ENCODE measurements around the gene CYBC1. TPM values are rescaled to one million over a fixed set of nuclear protein-coding genes. Genes with fewer than 3 reads are reported as not detected.

The CYBC1 gene
- total and polyA plus RNA-seq, 2 donors (not counting 1 experiment from before 2014, with no cell fraction given): 328 to 569 TPM

GRCh38 chr17:82463925-82464566 is 13.5 kb upstream of the CYBC1 start:
- no peak overlapping the region for H3K4me2 ChIP-seq (replicated peaks; ENCODE audit: low read depth, low read length, poor library complexity, severe bottlenecking)
- H3K4me3 Mint-ChIP-seq: no peak overlapping the region
- no peak overlapping the region for H3K27ac Mint-ChIP-seq
- DNase-seq (no peak), ATAC-seq (ENCODE audit: low read depth) (no peak)
- peaks cover 4 to 71% of the 10 kb centered on the region in 2 experiments for H3K36me3 ChIP-seq (replicated peaks in 1 of 2; ENCODE audit: control extremely low read depth in 1 of 2, control insufficient read depth in 1 of 2, extremely low read depth in 1 of 2, insufficient read depth in 2 of 2, low read length in 1 of 2)
- no peaks in the 10 kb centered on the region for H3K9me3 Mint-ChIP-seq (ENCODE audit: insufficient read depth)
- H3K4me1 Mint-ChIP-seq: peaks cover 6% of the 10 kb centered on the region
- POLR2A ChIA-PET: no interaction called here
- H3K4me3 ChIP-seq (ENCODE audit: control extremely low read depth in 1 of 5, extremely low read depth in 1 of 5, insufficient read depth in 1 of 5, low read depth in 2 of 5, low read length in 4 of 5): no peak overlapping the region
- H3K27me3 ChIP-seq (replicated peaks in 1 of 4; ENCODE audit: control extremely low read depth in 1 of 4, control insufficient read depth in 3 of 4, insufficient read depth in 4 of 4, low read length in 3 of 4): no peaks in the 10 kb centered on the region
- intact Hi-C loops (cut with micrococcal nuclease): no loop called here
- WGBS (ENCODE audit: insufficient coverage): 95% methylated on average over 6 of the region's 7 CpGs
- TF ChIP-seq EZH2 (IDR thresholded peaks at IDR 0.05; ENCODE audit: borderline replicate concordance, insufficient read depth, low read depth, low read length, poor library complexity, severe bottlenecking) (no peak), CTCF (IDR thresholded peaks at IDR 0.05) (no peak)
- H4K20me1 ChIP-seq (ENCODE audit: control insufficient read depth, insufficient read depth, low read length, poor library complexity, severe bottlenecking): peaks cover 33% of the 10 kb centered on the region
- H2AFZ ChIP-seq (ENCODE audit: insufficient read depth, low read depth, low read length, poor library complexity, severe bottlenecking): no peak overlapping the region
- no peaks in the 10 kb centered on the region for H3K9me3 ChIP-seq (ENCODE audit: control extremely low read depth in 1 of 3, control insufficient read depth in 2 of 3, insufficient read depth in 1 of 3, low read length in 2 of 3)
- H3K4me1 ChIP-seq (ENCODE audit: control insufficient read depth in 2 of 2, insufficient read depth in 2 of 2, low read length in 2 of 2): peaks cover 3 to 8% of the 10 kb centered on the region in 2 donors
- CTCF ChIA-PET: interaction anchor here (0.8 to 1.4 kb wide), 2 partner anchors 90 to 144 kb away, joined by 3 to 4 read pairs; no protein-coding TSS in a partner anchor
- H3K9ac ChIP-seq (ENCODE audit: low read length): no peak overlapping the region
- no peaks in the 10 kb centered on the region for H3K27me3 Mint-ChIP-seq
- H3K27ac ChIP-seq (ENCODE audit: low read length in 2 of 2): no peak overlapping the region
- peaks cover 61% of the 10 kb centered on the region for H3K79me2 ChIP-seq (ENCODE audit: control insufficient read depth, insufficient read depth, low read length)

DNA sequence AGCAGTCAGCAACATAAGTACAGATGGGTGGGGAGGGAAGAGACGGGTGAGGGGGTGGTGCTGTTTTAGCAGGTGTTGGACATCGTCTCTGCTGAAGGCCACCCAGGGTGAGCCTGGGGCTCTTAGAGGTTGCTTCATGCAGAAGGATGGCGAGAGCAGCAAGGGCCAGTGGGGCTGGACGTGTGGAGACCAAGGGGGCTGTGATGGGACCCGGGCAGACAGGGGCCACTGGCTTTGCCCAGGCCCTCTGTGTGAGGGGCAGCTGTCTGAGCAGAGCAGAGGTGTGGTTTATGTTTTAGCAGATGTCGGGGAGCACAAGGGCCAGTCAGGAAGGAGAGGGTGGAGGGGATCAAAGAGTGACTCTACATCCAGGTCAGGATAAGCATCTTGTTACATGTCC is 12.8 kb upstream of the CYBC1 start:
- Mint-ChIP-seq H3K27ac (no peak overlapping the region), H3K9me3 (ENCODE audit: insufficient read depth) (no peaks in the 10 kb centered on the region), H3K4me3 (no peak overlapping the region), H3K4me1 (peaks cover 6% of the 10 kb centered on the region), H3K27me3 (no peaks in the 10 kb centered on the region)
- intact Hi-C loops (cut with micrococcal nuclease): no loop called here
- Histone ChIP-seq H3K36me3 (replicated peaks in 1 of 2; ENCODE audit: control extremely low read depth in 1 of 2, control insufficient read depth in 1 of 2, extremely low read depth in 1 of 2, insufficient read depth in 2 of 2, low read length in 1 of 2) (peaks cover 4 to 65% of the 10 kb centered on the region in 2 experiments), H3K9me3 (ENCODE audit: control extremely low read depth in 1 of 3, control insufficient read depth in 2 of 3, insufficient read depth in 1 of 3, low read length in 2 of 3) (no peaks in the 10 kb centered on the region), H3K79me2 (ENCODE audit: control insufficient read depth, insufficient read depth, low read length) (peaks cover 62% of the 10 kb centered on the region), H3K4me1 (ENCODE audit: control insufficient read depth in 2 of 2, insufficient read depth in 2 of 2, low read length in 2 of 2) (peaks cover 3 to 9% of the 10 kb centered on the region in 2 donors), H3K4me3 (ENCODE audit: control extremely low read depth in 1 of 5, extremely low read depth in 1 of 5, insufficient read depth in 1 of 5, low read depth in 2 of 5, low read length in 4 of 5) (no peak overlapping the region), H4K20me1 (ENCODE audit: control insufficient read depth, insufficient read depth, low read length, poor library complexity, severe bottlenecking) (peaks cover 33% of the 10 kb centered on the region), H3K27me3 (replicated peaks in 1 of 4; ENCODE audit: control extremely low read depth in 1 of 4, control insufficient read depth in 3 of 4, insufficient read depth in 4 of 4, low read length in 3 of 4) (no peaks in the 10 kb centered on the region), H3K4me2 (replicated peaks; ENCODE audit: low read depth, low read length, poor library complexity, severe bottlenecking) (no peak overlapping the region), H3K9ac (ENCODE audit: low read length) (no peak overlapping the region), H3K27ac (ENCODE audit: low read length in 2 of 2) (no peak overlapping the region), H2AFZ (ENCODE audit: insufficient read depth, low read depth, low read length, poor library complexity, severe bottlenecking) (no peak overlapping the region)
- no peak for DNase-seq
- no peak for ATAC-seq (ENCODE audit: low read depth)
- TF ChIP-seq CTCF (IDR thresholded peaks at IDR 0.05) (no peak), EZH2 (IDR thresholded peaks at IDR 0.05; ENCODE audit: borderline replicate concordance, insufficient read depth, low read depth, low read length, poor library complexity, severe bottlenecking) (no peak)
- WGBS (ENCODE audit: insufficient coverage): 95% methylated on average over 6 of the region's 6 CpGs
- ChIA-PET CTCF (interaction anchor here (1.4 kb wide), 1 partner anchor 91 kb away, joined by 4 read pairs; no protein-coding TSS in a partner anchor), POLR2A (no interaction called here)

All from B cell (primary cell).